WTC11 (cell line): ENCODE results near the gene MAN2B1.

Experiments used
- ATF1 ChIP-seq: sonication (generic); formaldehyde crosslinking; IDR thresholded peaks from 2 replicates; pipeline ENCODE4 v1.8.1; 2023; ENCODE audit warnings: mild to moderate bottlenecking, moderate library complexity, missing genetic modification reagents
- CBFB ChIP-seq: sonication (generic); formaldehyde crosslinking; IDR thresholded peaks from 2 replicates; pipeline ENCODE4 v1.8.1; 2022; ENCODE audit warnings: mild to moderate bottlenecking, low read depth, missing genetic modification reagents
- CREB1 ChIP-seq: sonication (generic); formaldehyde crosslinking; IDR thresholded peaks from 2 replicates; pipeline ENCODE4 v1.8.0; 2023; ENCODE audit warnings: mild to moderate bottlenecking, missing genetic modification reagents
- FOXJ3 ChIP-seq: sonication (generic); formaldehyde crosslinking; IDR thresholded peaks from 2 replicates; pipeline ENCODE4 v1.9.0; 2021; ENCODE audit warnings: missing genetic modification reagents, mild to moderate bottlenecking, borderline replicate concordance
- NFE2L1 ChIP-seq: sonication (generic); formaldehyde crosslinking; IDR thresholded peaks from 2 replicates; pipeline ENCODE4 v1.8.1; 2023; ENCODE audit warnings: missing genetic modification reagents
- NR2C2 ChIP-seq: sonication (generic); formaldehyde crosslinking; IDR thresholded peaks from 2 replicates; pipeline ENCODE4 v1.8.0; 2022; ENCODE audit warnings: mild to moderate bottlenecking, missing genetic modification reagents
- ZNF317 ChIP-seq: sonication (generic); formaldehyde crosslinking; IDR thresholded peaks from 2 replicates; pipeline ENCODE4 v1.8.1; 2023; ENCODE audit warnings: low read depth, mild to moderate bottlenecking, moderate library complexity, missing genetic modification reagents, borderline replicate concordance
- TF ChIP-seq, protein P1 (sequence below): sonication (generic); formaldehyde crosslinking; IDR thresholded peaks from 2 replicates; pipeline ENCODE4 v1.8.0; 2023; ENCODE audit warnings: missing genetic modification reagents
- TF ChIP-seq, protein P2 (sequence below): fragments of 200-600 bp; IDR thresholded peaks from 2 replicates; pipeline ENCODE4 v1.8.0; 2022; ENCODE audit warnings: antibody characterized with exemption
- TF ChIP-seq, protein P3 (sequence below): sonication (generic); formaldehyde crosslinking; IDR thresholded peaks from 2 replicates; pipeline ENCODE4 v1.8.0; 2022; ENCODE audit warnings: mild to moderate bottlenecking, missing genetic modification reagents
- TF ChIP-seq, protein P4 (sequence below): sonication (generic); formaldehyde crosslinking; IDR thresholded peaks from 2 replicates; pipeline ENCODE4 v1.8.1; 2022; ENCODE audit warnings: mild to moderate bottlenecking, moderate library complexity, missing genetic modification reagents
- TF ChIP-seq, protein P5 (sequence below): sonication (generic); formaldehyde crosslinking; IDR thresholded peaks from 2 replicates; pipeline ENCODE4 v1.8.1; 2023; ENCODE audit warnings: mild to moderate bottlenecking, moderate library complexity, missing genetic modification reagents
- TF ChIP-seq, protein P6 (sequence below): sonication (generic); formaldehyde crosslinking; IDR thresholded peaks from 2 replicates; pipeline ENCODE4 v1.8.1; 2022; ENCODE audit warnings: low read depth, missing genetic modification reagents, borderline replicate concordance
- TF ChIP-seq, protein P7 (sequence below): fragments of 250-450 bp; sonication (Bioruptor Pico); IDR thresholded peaks from 2 replicates; pipeline ENCODE4 v1.9.0; 2021; ENCODE audit warnings: mild to moderate bottlenecking

DNA sequence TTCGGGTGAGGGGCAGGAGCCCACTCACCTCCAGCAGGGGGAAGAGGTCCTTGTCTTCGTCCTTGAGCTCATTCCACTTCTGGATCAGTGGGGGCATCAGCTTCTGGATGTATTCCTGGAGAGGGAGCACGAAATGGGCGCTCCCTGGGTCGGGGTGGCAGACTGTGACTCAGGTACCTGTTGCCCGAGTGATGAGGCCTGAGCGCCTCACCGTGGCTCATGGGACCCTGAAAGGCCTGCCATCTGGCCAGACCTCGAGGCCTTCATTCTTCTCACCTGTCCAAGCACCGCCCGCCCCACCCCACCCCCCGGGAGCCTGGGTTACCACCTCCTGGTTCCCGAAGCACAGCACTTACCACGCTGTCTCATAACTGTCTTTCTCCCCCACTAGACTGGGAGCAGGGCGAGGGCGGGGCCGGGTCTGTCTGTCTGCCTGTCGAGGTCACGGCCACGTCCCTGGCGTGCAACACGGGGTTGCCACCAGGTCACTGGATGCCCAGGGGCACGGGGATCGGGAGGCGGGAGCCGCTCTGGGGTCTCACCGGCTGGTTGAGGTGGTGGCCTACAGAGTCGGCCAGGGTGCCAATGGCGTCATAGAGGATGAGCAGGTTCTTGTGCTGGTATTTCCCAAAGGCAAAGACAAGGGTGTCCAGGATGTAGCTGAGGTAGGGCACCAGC is 39.3 kb upstream of the MAN2B1 start:
- TF ChIP-seq NR2C2 (CRISPR knock-in tag) (no peak), CREB1 (no peak), NFE2L1 (CRISPR knock-in tag) (no peak), CBFB (CRISPR knock-in tag) (no peak), FOXJ3 (no peak), ATF1 (CRISPR knock-in tag) (no peak), ZNF317 (CRISPR knock-in tag) (no peak)
- TF ChIP-seq, protein P1, sequence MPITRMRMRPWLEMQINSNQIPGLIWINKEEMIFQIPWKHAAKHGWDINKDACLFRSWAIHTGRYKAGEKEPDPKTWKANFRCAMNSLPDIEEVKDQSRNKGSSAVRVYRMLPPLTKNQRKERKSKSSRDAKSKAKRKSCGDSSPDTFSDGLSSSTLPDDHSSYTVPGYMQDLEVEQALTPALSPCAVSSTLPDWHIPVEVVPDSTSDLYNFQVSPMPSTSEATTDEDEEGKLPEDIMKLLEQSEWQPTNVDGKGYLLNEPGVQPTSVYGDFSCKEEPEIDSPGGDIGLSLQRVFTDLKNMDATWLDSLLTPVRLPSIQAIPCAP (CRISPR knock-in tag): no peak
- TF ChIP-seq, protein P2, sequence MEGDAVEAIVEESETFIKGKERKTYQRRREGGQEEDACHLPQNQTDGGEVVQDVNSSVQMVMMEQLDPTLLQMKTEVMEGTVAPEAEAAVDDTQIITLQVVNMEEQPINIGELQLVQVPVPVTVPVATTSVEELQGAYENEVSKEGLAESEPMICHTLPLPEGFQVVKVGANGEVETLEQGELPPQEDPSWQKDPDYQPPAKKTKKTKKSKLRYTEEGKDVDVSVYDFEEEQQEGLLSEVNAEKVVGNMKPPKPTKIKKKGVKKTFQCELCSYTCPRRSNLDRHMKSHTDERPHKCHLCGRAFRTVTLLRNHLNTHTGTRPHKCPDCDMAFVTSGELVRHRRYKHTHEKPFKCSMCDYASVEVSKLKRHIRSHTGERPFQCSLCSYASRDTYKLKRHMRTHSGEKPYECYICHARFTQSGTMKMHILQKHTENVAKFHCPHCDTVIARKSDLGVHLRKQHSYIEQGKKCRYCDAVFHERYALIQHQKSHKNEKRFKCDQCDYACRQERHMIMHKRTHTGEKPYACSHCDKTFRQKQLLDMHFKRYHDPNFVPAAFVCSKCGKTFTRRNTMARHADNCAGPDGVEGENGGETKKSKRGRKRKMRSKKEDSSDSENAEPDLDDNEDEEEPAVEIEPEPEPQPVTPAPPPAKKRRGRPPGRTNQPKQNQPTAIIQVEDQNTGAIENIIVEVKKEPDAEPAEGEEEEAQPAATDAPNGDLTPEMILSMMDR: no peak
- TF ChIP-seq, protein P3, sequence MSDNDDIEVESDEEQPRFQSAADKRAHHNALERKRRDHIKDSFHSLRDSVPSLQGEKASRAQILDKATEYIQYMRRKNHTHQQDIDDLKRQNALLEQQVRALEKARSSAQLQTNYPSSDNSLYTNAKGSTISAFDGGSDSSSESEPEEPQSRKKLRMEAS (CRISPR knock-in tag): no peak
- TF ChIP-seq, protein P4, sequence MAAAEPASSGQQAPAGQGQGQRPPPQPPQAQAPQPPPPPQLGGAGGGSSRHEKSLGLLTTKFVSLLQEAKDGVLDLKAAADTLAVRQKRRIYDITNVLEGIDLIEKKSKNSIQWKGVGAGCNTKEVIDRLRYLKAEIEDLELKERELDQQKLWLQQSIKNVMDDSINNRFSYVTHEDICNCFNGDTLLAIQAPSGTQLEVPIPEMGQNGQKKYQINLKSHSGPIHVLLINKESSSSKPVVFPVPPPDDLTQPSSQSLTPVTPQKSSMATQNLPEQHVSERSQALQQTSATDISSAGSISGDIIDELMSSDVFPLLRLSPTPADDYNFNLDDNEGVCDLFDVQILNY (CRISPR knock-in tag): no peak
- TF ChIP-seq, protein P5, sequence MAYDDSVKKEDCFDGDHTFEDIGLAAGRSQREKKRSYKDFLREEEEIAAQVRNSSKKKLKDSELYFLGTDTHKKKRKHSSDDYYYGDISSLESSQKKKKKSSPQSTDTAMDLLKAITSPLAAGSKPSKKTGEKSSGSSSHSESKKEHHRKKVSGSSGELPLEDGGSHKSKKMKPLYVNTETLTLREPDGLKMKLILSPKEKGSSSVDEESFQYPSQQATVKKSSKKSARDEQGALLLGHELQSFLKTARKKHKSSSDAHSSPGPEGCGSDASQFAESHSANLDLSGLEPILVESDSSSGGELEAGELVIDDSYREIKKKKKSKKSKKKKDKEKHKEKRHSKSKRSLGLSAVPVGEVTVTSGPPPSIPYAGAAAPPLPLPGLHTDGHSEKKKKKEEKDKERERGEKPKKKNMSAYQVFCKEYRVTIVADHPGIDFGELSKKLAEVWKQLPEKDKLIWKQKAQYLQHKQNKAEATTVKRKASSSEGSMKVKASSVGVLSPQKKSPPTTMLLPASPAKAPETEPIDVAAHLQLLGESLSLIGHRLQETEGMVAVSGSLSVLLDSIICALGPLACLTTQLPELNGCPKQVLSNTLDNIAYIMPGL (CRISPR knock-in tag): no peak
- TF ChIP-seq, protein P6, sequence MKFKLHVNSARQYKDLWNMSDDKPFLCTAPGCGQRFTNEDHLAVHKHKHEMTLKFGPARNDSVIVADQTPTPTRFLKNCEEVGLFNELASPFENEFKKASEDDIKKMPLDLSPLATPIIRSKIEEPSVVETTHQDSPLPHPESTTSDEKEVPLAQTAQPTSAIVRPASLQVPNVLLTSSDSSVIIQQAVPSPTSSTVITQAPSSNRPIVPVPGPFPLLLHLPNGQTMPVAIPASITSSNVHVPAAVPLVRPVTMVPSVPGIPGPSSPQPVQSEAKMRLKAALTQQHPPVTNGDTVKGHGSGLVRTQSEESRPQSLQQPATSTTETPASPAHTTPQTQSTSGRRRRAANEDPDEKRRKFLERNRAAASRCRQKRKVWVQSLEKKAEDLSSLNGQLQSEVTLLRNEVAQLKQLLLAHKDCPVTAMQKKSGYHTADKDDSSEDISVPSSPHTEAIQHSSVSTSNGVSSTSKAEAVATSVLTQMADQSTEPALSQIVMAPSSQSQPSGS (CRISPR knock-in tag): no peak
- TF ChIP-seq, protein P7, sequence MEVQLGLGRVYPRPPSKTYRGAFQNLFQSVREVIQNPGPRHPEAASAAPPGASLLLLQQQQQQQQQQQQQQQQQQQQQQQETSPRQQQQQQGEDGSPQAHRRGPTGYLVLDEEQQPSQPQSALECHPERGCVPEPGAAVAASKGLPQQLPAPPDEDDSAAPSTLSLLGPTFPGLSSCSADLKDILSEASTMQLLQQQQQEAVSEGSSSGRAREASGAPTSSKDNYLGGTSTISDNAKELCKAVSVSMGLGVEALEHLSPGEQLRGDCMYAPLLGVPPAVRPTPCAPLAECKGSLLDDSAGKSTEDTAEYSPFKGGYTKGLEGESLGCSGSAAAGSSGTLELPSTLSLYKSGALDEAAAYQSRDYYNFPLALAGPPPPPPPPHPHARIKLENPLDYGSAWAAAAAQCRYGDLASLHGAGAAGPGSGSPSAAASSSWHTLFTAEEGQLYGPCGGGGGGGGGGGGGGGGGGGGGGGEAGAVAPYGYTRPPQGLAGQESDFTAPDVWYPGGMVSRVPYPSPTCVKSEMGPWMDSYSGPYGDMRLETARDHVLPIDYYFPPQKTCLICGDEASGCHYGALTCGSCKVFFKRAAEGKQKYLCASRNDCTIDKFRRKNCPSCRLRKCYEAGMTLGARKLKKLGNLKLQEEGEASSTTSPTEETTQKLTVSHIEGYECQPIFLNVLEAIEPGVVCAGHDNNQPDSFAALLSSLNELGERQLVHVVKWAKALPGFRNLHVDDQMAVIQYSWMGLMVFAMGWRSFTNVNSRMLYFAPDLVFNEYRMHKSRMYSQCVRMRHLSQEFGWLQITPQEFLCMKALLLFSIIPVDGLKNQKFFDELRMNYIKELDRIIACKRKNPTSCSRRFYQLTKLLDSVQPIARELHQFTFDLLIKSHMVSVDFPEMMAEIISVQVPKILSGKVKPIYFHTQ: no peak
